ENCODE results near the gene ZBTB16. TPM values are rescaled to one million over a fixed set of nuclear protein-coding genes. Genes with fewer than 3 reads are reported as not detected.

The ZBTB16 gene
- total RNA-seq, 2 donors from 2014 or later = 6.1 to 10.6 TPM

DNA sequence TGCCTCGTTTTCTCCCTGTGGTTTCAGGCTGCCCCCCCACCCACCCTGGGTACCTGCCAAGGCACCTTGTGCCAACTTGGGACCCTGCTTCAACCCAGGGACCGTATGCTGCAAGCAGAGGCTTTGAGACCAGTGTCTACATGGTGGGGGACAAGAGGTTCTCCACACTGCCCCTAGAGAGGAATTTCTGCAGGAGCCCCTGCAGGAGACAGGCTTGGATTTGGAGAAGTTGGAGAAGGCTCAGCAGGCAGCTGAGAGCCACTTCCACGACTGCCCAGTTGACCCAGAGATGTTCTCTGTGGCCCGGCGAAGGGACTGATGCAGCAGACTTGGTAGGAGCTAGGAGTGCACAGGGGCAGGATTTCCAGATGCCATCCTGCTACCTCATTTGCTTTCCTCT is 216.6 kb downstream of the ZBTB16 start:
- ATAC-seq (replicated peaks) = no peak
- H3K4me3 Mint-ChIP-seq = no peak overlapping the region
- H3K36me3 Mint-ChIP-seq (ENCODE audit: low read depth) = no peaks in the 10 kb centered on the region
- no peak overlapping the region for H3K27ac Mint-ChIP-seq
- no peaks in the 10 kb centered on the region for H3K9me3 Mint-ChIP-seq
- H3K4me1 Mint-ChIP-seq = no peaks in the 10 kb centered on the region
- H3K27me3 Mint-ChIP-seq = peaks cover 50% of the 10 kb centered on the region

DNA sequence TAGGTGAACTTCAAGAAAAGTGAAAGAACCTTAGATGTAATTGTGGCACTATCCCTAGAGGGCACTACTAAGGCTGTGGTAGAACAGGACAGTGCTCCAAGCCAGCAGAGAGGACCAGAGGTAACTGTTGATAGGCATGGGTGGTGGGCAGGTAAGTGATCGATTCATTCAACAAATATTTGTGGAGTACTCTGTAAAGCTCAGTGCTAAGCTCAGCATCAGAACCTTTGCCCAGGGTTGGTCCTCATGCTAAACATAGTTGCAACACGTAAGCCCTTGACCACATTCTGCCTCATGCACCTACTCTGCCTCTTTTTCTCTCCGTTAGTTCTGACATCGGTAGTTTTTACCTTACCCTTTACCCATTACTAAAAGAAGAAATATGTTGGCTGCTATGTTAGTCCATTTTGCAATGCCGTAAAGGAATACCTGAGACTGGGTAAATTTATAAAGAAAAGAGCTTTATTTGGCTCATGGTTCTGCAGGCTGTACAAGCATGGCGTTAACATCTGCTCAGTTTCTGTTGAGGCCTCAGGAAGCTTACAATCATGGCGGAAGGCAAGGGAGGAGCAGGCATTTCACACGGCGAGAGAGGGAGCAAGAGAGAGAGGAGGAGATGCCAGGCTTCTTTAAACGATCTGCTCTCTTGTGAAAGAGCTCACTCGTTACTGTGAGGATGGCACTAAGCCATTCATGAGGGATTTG is 218.3 kb downstream of the ZBTB16 start:
- H3K9me3 Mint-ChIP-seq = no peaks in the 10 kb centered on the region
- ATAC-seq (replicated peaks) = no peak
- H3K27ac Mint-ChIP-seq = no peak overlapping the region
- H3K4me1 Mint-ChIP-seq = no peaks in the 10 kb centered on the region
- H3K36me3 Mint-ChIP-seq (ENCODE audit: low read depth) = no peaks in the 10 kb centered on the region
- H3K27me3 Mint-ChIP-seq = peaks cover 39% of the 10 kb centered on the region
- H3K4me3 Mint-ChIP-seq = no peak overlapping the region

DNA sequence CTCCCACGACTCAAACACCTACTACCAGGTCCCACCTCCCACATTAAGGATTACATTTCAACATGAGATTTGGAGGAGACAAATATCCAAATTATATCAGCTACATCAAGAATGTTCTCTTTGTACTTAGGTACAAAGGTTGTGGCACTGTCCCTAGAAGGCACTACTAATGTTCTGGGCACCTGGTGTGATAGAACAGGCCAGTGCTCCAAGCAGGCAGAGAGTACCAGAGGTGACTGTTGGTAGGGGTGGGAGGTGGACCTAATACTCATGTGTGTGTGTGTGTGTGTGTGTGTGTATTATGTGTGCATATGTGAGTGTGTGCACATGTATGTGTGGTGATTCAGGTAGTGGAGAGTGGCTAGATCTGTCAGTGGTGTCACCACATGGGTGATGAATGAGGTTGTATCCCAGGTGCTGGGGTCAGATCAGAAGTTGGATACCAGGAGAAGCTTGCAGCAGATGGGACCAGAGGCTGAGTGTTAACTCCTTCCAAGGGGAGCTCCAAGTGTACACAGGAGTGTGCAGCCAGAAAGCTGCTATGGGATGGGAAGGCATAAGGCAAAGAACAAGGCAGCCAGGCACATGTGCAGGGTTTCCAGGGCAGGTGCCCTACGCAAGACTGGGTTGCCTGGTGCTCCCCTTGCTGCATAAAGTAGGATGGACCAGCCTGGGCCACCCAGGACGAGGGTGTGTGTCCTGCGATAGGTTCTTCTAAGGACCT is 219.0 kb downstream of the ZBTB16 start:
- no peaks in the 10 kb centered on the region for H3K4me1 Mint-ChIP-seq
- no peak overlapping the region for H3K27ac Mint-ChIP-seq
- H3K27me3 Mint-ChIP-seq = peaks cover 35% of the 10 kb centered on the region
- H3K9me3 Mint-ChIP-seq = no peaks in the 10 kb centered on the region
- no peak overlapping the region for H3K4me3 Mint-ChIP-seq
- no peaks in the 10 kb centered on the region for H3K36me3 Mint-ChIP-seq (ENCODE audit: low read depth)
- no peak for ATAC-seq (replicated peaks)

DNA sequence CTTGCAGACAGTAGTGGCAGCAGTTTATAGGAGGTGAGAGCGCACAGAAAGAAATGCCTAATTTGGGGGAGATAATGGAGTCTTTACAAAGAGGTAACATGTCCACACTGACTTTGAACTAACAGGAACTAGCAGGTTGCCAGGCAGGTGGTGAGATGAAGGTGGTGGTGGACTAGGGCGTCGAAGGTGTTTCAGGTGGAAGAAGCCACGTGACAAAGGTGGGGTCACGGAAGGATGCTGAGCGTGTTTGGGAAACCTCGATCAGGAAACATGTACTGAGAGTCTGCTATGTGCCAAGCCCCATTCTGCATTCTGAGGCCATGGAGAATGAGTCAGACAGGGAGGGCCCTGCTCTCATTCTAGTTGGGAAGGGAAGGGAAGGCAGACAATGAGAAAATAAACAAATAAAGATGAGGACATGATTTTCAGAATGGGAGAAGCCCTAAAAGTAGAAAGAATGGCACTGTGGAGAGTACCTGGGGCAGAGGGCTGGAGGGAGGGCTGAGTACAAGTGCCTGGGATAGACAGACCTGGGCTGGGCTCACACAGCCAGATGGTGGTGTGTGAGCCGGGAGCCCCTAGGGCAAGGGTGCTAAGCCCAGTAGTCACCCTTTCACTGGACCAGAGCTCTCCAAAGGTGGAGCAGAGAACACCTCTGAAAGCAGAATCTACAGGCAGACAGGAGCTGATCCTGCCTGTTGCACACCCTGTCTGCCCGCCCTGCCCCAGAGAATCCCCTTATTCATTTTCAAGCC is 220.5 kb downstream of the ZBTB16 start:
- H3K9me3 Mint-ChIP-seq = no peaks in the 10 kb centered on the region
- H3K4me1 Mint-ChIP-seq = no peaks in the 10 kb centered on the region
- no peaks in the 10 kb centered on the region for H3K36me3 Mint-ChIP-seq (ENCODE audit: low read depth)
- H3K4me3 Mint-ChIP-seq = no peak overlapping the region
- no peak for ATAC-seq (replicated peaks)
- H3K27me3 Mint-ChIP-seq = peaks cover 27% of the 10 kb centered on the region
- no peak overlapping the region for H3K27ac Mint-ChIP-seq

DNA sequence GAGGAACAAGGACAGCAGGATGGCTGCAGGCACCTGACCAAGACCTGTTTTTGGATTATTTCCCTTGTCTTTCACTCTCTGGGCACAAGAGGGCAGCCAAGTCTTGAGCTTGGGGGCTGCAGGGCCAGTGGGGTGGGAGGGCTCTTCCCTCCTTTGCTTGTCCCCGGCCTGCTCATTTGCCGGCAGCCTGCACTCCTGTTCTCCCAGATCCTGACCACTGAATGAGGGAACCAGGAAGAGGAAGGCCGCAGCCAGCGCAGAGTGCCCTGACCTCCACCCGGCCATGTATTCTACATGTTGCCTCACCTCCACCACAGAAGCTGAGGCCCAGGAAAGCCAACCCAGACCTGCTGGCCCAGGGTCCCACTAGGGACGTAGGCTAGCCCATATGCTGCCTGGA is 221.2 kb downstream of the ZBTB16 start:
- Mint-ChIP-seq H3K27ac (no peak overlapping the region), H3K27me3 (peaks cover 20% of the 10 kb centered on the region)

DNA sequence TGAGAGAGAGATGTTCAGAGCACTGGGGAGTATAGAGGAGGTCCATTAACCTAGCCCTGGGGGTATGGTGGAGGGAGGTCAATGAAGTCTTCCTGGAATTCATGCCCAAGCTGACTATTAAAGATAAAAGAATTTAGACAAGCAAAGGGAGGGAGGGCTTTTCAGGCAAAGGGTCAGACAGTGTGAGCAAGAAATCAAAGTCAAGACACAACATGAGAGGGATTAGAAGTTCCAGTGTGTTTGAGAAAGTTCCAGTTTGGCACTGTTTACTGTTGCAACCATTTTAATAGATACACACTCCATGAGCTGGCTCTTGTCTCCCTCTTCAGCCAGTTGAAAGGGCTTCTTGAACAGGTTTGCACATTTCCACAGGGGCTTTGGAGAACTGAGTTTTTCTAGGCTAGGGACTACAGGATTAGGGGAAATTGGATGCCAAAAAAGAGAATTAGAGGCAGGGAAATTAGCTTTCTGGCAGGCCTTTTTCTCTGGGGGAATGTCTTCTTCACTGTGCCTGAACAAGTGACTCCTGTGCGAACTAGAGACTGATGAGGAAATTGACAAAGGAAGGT is 222.0 kb downstream of the ZBTB16 start:
- no peaks in the 10 kb centered on the region for H3K4me1 Mint-ChIP-seq
- H3K36me3 Mint-ChIP-seq (ENCODE audit: low read depth) = no peaks in the 10 kb centered on the region
- H3K27ac Mint-ChIP-seq = no peak overlapping the region
- no peak overlapping the region for H3K4me3 Mint-ChIP-seq
- no peaks in the 10 kb centered on the region for H3K9me3 Mint-ChIP-seq
- peaks cover 19% of the 10 kb centered on the region for H3K27me3 Mint-ChIP-seq
- no peak for ATAC-seq (replicated peaks)

More for the DNA sequence above, 221.2 kb downstream of the ZBTB16 start:
- H3K9me3 Mint-ChIP-seq = no peaks in the 10 kb centered on the region
- no peak for ATAC-seq (replicated peaks)
- H3K4me3 Mint-ChIP-seq = no peak overlapping the region
- H3K36me3 Mint-ChIP-seq (ENCODE audit: low read depth) = no peaks in the 10 kb centered on the region
- H3K4me1 Mint-ChIP-seq = no peaks in the 10 kb centered on the region

DNA sequence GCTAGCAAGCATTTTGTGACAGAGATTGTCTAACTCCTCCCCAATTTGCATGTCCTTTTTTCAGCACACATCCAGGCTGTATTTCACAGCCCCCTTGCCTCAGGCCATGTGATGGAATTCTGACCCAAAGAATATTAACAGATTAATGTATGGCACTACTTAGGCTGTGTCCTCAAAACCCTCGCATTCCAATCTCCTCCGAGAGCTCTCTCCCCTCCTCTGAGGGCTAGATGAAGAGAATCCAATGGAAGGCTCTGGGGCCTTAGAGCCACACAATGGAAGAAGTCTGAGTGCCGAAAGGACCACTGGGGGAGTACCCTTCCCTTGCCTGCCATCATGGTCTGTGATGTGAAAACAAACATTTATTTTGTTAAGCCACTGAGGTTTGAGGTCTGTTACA is 223.0 kb downstream of the ZBTB16 start:
- no peak overlapping the region for H3K4me3 Mint-ChIP-seq

DNA sequence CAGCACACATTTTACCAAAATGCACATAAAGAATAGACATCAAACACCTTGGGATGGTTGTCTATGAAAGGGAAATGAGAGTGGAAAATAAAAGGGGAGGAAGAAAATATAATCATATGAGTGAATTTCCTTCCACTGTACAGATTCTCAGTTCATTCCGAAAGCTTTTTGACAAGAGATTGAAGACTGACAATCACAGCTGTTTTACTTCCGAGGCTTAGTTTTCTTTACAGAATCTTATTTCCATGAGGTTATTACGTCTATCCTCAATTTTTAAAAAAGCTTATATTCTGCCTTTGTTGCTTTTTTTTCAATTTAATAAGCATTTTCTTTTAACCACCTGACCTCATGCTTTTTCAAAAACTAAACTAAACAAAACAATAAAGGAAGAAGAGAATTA is 223.9 kb downstream of the ZBTB16 start:
- Mint-ChIP-seq H3K27me3 (peaks cover 13% of the 10 kb centered on the region), H3K27ac (no peak overlapping the region), H3K4me3 (no peak overlapping the region), H3K36me3 (ENCODE audit: low read depth) (no peaks in the 10 kb centered on the region), H3K4me1 (no peaks in the 10 kb centered on the region), H3K9me3 (no peaks in the 10 kb centered on the region)
- ATAC-seq (replicated peaks) = no peak

More for the DNA sequence above, 223.0 kb downstream of the ZBTB16 start:
- no peak overlapping the region for H3K27ac Mint-ChIP-seq
- H3K27me3 Mint-ChIP-seq = peaks cover 16% of the 10 kb centered on the region
- no peaks in the 10 kb centered on the region for H3K36me3 Mint-ChIP-seq (ENCODE audit: low read depth)
- H3K4me1 Mint-ChIP-seq = no peaks in the 10 kb centered on the region
- no peak for ATAC-seq (replicated peaks)
- H3K9me3 Mint-ChIP-seq = no peaks in the 10 kb centered on the region

DNA sequence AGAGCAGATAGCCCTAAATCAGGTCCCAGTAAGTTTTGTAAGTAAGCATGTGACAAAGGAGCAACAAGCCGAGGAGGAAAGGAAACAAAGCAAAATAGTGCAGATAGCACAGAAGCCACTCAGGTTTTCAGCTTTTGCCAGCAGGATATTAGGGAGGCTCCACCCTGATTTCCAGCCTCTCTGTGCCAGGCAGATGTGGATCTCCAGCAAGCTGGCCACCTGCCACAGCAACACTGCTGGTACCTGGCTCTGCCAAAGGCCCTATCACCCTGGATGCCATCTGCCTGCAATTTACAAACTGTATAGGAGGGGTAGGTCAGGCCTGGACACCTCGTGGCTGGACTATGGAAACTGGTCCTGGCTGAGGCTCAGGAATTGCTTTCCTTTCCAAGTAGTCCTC is 224.5 kb downstream of the ZBTB16 start:
- Mint-ChIP-seq H3K27me3 (peaks cover 9% of the 10 kb centered on the region), H3K36me3 (ENCODE audit: low read depth) (no peaks in the 10 kb centered on the region), H3K9me3 (no peaks in the 10 kb centered on the region), H3K4me3 (no peak overlapping the region), H3K27ac (no peak overlapping the region), H3K4me1 (no peaks in the 10 kb centered on the region)
- no peak for ATAC-seq (replicated peaks)

DNA sequence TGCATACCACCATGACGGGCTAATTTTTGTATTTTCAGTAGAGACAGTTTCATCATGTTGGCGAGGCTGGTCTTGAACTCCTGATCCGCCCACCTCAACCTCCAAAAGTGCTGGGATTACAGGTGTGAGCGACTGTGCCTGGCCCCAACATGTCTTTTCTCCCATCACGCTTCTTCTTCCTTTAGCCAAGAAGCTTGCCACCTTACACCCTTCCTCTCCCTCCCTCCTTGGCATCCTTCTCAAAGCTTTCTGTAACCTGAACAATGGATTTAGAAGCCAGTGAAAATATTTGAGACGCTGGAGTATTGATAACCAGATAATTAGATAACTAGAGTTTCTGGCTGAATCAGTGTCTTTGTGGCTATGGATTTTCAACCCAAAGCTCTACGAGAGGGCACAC is 225.4 kb downstream of the ZBTB16 start:
- H3K4me1 Mint-ChIP-seq = no peaks in the 10 kb centered on the region
- H3K4me3 Mint-ChIP-seq = no peak overlapping the region
- no peaks in the 10 kb centered on the region for H3K9me3 Mint-ChIP-seq

DNA sequence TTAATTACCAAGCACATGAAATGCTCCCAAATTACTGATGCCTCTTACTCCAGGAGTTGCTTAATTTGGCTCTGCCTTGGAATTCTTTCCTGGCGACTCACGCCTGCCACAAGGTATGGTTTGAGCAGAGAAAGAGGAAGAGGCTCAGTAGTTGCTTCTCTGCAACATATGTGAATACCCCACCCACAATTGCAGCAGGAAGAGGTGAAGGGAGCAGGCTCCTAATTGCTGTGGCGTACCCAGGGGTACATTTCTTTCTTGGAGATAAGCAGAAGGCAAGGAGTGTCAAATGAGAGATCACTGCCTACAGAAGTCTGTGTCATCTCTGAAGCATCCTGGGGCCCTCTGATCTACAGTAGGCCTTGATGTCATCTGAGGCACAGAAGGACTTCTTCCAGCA is 226.1 kb downstream of the ZBTB16 start:
- no peak for ATAC-seq (replicated peaks)
- Mint-ChIP-seq H3K27me3 (no peaks in the 10 kb centered on the region), H3K4me1 (no peaks in the 10 kb centered on the region), H3K27ac (no peak overlapping the region), H3K4me3 (no peak overlapping the region), H3K36me3 (ENCODE audit: low read depth) (no peaks in the 10 kb centered on the region), H3K9me3 (no peaks in the 10 kb centered on the region)

More for the DNA sequence above, 225.4 kb downstream of the ZBTB16 start:
- ATAC-seq (replicated peaks) = no peak
- Mint-ChIP-seq H3K27me3 (peaks cover under 1% of the 10 kb centered on the region), H3K36me3 (ENCODE audit: low read depth) (no peaks in the 10 kb centered on the region), H3K27ac (no peak overlapping the region)

DNA sequence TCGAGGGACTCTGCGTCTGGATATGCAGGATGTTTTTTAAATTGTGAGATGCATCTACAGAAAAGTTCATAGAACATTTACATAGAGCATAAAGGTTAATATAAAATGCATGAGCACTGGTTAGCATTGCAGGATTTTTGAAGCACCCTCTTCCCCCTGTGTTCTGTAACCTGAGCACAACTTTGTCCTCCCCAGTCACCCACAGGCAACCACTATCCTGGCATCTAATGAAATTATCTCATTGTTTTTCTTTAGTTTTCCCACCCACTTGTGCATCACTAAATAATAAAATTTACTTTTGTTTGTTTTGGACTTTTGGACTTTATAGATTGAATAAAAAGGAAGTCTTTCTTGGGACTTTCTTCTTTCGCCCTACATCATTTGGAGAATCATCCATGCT is 226.7 kb downstream of the ZBTB16 start:
- Mint-ChIP-seq H3K4me3 (no peak overlapping the region), H3K36me3 (ENCODE audit: low read depth) (no peaks in the 10 kb centered on the region), H3K27me3 (no peaks in the 10 kb centered on the region), H3K27ac (no peak overlapping the region), H3K4me1 (no peaks in the 10 kb centered on the region), H3K9me3 (no peaks in the 10 kb centered on the region)
- no peak for ATAC-seq (replicated peaks)

DNA sequence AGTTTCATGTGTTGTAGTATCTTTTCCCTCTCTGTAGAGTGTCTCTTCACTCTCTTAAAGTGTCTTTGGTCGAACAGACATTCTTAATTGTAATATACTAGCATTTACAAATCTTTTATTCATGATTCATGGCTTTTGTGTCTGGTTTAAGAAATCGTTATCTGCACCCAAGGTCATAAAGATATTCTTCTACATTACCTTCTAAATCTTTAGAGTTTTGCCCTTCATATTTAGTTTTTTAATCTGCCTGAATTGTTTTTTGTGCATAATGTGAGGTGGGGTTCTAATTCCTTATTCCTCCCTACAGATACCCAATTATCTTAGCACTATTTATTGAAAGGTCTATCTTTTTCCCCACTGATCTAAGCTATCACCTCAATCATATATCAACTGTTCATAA is 227.6 kb downstream of the ZBTB16 start:
- Mint-ChIP-seq H3K4me3 (no peak overlapping the region), H3K27ac (no peak overlapping the region), H3K4me1 (peaks cover 4% of the 10 kb centered on the region), H3K36me3 (ENCODE audit: low read depth) (no peaks in the 10 kb centered on the region), H3K9me3 (no peaks in the 10 kb centered on the region), H3K27me3 (no peaks in the 10 kb centered on the region)
- ATAC-seq (replicated peaks) = no peak

DNA sequence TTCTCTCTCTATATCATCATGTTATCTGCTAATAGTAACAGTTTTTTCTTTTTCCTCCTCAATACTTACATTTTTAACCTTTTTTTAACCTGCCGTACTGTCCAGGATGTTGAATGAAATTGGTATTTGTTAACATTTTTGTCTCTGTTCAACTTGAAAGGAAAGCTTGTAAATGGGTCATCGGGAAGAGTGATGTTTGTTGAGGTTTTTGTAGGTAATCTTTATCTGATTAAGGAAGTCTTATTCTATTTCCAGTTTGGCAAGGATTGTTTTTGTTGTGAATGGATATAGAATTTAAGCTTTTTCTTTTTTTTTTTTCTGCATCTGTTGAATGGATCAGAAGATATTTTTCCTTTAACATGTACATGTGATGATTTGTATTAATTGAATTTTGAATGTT is 228.6 kb downstream of the ZBTB16 start:
- H3K9me3 Mint-ChIP-seq = no peaks in the 10 kb centered on the region
- H3K36me3 Mint-ChIP-seq (ENCODE audit: low read depth) = no peaks in the 10 kb centered on the region
- ATAC-seq (replicated peaks) = no peak
- H3K27ac Mint-ChIP-seq = no peak overlapping the region
- no peaks in the 10 kb centered on the region for H3K27me3 Mint-ChIP-seq
- H3K4me3 Mint-ChIP-seq = no peak overlapping the region
- peaks cover 4% of the 10 kb centered on the region for H3K4me1 Mint-ChIP-seq

Measured in activated T-helper 17 cell treated with anti-CD3 and anti-CD28 coated beads, Interleukin-2, amount 50 U/mL, for 72 hours (primary cell).